ENCODE data around the gene TCF7L2.

TCF7L2 gene

DNA sequence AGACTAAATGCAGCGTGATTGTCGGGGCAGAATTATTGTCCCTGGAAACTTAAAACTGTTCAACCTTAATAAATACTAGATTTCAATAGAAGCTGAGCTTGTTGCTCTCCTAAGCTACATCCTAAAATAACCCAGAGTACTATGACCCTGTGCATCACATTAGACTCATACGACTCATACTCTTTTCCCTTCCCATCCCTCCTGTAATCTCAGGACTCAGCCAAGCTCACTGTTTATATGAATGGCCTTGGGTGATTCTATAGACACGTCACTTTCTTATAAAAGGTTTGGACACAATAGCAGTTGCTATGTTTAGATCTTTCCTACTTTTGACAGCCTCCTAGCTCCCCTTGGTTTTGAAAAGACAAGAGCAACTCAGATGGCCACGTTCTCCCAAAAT is 17.2 kb downstream of the TCF7L2 start:
- peak; percentile 87 for DNase-seq

DNA sequence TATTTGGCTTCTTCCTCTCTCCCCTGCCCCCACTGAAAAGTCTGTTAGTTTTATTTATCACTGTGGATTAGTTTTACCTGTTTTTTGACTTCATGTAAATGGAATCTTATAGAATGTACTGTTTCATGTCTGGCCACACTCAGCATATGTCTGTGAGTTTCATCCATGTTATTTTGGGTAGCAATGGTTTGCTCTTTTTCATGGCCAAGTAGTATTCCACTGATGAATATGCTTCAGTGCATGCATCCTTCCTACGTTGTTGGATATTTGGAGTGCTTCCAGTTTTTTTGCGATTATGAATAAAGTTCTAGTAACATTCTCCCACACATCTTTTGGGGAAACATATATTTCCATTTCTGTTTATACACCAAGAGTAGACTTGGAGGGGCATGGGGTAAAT is 19.1 kb downstream of the TCF7L2 start:
- no peak for DNase-seq

DNA sequence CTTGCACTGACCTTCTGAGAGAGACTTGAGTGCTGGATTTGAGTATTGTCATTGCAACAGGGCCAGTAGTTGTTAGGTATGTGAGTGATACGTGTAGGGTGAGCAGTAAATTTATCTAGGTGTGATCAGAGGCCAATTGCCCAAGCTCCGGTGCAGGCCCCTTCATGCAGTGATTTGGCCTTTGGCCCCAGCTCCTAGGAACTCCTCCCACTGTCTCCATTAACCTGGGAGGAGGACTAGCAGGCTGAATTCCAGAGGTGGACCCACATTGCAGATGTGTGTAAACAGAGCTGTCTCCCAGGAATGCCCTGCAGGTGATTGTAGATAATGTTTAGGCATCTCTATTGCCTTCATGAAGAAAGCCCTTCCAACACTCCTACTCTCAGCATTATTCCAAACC is 19.5 kb downstream of the TCF7L2 start:
- DNase-seq: no peak

DNA sequence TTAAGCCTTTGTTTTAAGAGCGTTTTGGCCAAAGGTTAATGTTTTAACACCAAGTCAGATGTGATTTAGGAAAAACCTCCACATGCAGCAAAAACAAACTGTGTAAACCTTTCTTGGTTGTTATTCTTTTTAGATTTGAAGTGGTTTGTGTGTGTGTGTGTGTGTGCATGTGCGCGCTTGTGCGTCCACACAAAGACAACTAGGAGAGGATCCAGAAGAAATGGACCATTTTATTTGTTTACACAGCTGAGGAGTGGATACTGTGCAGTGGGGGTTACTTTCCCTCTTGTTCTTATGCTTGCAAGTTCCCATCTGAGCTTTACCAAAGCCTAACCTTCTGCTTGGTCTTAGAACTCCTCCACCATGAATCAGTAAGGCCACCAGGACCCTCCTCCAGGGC is 20.0 kb downstream of the TCF7L2 start:
- no peak for DNase-seq

DNA sequence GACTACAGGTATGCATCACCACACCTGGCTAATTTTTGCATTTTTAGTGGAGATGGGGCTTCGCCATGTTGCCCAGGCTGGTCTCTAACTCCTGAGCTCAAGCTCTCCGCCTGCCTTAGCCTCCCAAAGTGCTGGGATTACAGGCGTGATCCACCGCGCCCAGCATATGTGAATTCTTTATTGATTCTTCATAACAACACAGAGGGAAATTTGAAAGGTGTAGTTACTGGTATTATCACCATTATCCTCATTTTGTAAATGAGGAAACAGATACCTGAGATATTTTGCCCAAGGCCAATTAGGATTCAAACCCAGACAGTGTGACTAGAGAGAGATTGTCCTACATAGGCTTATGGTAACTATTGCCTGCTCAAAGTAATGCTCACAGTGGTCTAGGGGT is 22.6 kb downstream of the TCF7L2 start:
- DNase-seq: no peak

DNA sequence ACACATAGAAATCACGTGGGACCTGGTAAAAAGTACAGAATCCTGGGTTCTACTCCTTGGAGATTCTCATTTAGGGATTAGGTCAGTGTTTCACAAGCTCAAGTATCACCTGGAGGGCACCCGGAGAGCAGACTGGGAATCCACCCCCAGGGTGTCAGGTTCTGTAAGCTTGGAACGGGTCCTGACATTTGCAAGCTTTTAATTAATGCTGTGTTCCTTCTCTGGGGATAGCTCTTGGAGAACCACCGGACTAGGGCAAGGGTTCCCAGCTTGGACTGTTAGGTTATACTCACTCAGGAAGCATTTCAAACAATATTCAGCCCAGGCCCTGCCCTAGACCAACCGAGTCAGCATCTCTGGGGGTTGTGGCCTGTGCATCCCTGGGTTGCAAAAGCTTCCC is 23.0 kb downstream of the TCF7L2 start:
- DNase-seq: no peak

DNA sequence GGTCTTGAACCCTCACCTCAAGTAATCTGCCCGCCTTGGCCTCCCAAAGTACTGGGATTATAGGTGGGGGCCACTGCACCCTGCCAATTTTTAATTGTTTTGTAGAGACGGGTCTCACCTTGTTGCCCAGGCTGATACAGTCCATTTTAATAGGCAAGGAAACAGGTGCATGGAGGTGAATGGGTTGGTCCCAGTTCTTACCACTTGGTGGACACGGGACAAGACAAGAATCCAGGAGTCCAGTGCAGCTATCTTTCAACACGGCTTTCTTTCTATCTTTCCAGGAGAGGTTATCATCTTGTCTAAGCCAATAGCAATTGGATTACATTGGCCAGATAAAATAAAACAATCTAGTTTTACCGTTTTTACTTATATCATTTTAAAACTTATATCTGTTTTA is 23.8 kb downstream of the TCF7L2 start:
- DNase-seq: no peak

DNA sequence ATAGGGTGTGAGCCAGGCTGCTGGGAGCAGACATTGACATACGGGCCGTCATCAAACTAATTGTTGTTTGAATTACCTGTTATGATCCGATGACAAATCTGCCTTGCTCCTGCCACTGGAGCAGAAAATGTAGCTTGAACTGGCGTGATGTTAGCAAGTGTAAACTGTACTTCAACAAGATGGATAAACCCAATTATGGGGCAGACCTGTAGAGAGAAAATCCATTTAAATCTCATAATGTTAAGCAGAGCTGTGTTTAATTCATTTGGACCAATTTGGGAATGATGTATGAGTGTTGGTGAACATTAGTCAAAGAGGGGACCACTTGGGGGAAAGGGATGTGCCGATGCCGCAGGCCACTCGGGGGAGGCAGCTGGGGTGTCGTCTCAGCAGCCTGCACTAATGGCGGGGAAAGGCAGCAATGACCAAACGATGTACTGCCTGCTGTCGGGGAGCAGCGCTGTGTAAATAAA is 27.4 kb downstream of the TCF7L2 start:
- DNase-seq: no peak

DNA sequence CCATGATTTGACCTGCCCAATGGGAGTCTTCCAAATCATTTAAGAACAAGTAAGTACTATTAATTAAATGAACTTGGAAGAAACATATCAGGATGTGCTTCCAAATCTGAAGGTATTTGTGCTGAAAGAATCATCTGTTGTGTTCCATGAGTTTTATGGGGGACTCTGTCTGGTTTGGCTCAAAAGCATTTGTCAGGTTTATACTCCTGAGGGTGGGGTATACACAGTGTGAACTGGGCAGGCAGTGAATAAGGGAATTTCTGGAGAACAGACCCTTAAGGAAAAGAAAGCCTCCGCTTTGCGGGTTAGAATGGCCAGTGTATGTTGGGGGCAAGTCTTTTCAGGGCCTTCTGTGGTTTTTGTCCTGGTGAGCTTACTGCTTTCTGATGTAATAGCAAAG is 29.9 kb downstream of the TCF7L2 start:
- peak; percentile 21 for DNase-seq

DNA sequence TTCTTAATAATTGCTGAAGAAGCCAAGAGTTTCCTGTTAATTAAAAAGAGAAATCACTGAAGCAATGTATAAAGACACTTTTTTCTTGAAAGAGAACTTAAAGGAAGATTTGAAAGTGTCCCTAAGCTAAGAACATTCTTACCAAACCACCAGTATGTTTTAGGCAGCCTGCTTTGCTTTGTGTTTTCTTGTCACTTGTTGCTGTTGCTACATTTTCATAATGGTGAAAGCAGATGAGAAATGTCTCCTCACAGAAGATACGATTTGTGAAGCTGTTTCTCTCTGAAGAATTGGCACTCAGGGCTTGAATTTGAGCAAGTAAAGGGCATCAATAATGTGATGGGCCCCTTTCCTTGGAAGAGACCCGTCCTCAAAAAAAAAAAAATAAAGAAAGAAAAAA is 30.9 kb downstream of the TCF7L2 start:
- no peak for DNase-seq

DNA sequence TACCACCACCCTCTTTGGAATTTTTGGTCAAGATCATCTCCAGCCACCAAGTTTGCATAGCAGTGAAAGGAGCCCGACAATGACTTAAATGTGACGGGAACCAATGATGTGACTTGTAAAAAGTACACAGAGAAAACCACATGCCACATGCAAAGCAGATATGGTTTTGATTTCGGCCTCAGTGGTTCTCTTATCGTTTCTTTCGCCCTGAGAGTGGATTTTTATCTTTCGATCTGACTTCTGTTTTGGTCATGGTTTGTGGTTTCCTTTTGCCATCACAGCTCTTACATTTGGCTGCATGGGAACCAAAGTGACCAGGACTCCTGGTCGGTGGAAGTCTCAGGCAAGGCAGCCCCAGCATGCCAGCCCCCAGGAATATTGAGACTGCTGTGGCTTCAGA is 31.5 kb downstream of the TCF7L2 start:
- peak; percentile 26 for DNase-seq

DNA sequence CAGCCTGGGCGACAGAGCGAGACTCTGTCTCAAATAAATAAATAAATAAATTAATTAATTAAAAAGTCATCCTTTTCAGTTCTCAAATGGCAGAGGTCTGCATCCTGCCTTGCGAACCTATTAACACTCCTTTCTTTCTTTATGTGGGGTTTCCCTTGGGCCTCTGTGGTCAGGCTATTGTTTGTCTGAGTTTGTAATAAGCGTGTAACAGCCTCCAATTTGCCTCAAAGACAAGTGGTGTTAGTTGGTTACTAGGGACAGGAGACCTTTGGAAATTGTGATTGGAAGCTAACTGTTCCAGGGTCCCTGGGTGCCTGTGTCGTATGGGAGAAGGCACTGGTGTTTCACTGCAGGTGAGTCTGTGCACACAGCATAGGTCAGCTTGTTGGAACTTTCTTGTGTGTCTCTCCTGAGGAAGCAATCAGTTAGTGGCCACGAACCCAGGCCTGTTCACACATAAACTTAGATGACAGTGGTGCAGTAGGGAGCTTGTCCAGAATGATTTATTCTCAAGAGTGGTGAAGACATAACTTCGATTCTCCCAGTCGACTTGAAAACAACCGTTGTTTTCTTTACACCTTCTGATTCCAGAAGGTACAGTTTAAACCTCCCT is 33.5 kb downstream of the TCF7L2 start:
- no peak for DNase-seq

DNA sequence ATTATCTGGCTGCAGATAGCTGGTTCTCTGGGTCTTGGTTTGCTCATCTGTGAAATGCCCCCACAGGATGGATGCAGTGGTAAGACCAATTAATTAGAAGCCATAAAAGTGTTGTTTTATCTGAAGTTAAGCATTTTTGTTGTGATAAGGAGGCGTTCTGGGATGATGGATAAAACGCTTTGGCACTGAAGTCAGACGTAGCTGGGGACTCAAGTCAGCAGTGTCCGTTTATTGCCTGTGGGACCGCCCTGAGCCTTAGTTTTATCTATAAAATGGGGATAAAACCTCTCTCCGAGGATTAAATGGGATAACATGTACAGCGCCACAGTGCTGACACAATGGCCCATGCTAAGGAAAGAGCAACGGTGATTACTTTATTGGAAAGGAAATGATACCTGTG is 34.7 kb downstream of the TCF7L2 start:
- DNase-seq: no peak

DNA sequence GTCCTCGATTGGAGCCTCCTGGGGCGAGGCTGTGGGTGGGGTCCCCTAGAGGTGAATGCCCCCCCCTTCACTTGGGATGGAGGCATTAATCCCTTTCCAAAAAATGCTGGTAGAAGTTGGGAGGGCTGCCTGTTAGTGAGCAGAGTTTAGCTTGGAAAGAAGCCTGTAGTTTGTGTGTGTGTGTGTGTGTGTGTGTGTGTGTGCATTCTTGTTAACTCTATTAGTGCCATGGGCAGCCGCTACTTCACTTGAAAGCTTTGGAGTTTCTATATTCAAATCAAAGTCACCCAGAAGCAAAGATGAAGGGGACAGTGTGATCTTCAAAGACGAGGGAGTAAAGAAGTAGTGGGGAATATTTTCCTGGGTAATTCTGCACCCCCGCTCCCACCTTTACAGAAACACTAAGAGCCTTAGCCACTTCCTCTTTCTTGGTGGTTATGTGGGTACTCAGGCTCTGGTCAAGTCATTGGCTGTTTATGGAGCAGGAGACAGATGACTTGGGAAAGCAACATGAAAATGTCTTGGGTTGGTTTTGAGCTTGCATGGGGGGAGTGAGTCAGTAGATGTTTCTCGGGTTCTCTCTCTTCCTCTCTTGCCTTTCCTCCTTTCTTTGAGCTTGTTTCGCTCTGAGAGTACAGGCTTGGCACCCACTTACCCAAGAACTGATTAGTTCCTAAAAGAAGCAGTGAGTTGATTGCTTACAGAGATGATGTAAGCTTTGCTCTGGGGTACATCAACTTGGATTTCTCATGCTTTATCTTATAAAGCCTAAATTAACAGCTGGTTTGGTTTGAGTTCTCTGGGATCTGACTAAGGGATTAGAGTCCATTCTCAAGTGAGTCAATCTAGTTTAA is 35.9 kb downstream of the TCF7L2 start:
- peak; percentile 73 for DNase-seq

DNA sequence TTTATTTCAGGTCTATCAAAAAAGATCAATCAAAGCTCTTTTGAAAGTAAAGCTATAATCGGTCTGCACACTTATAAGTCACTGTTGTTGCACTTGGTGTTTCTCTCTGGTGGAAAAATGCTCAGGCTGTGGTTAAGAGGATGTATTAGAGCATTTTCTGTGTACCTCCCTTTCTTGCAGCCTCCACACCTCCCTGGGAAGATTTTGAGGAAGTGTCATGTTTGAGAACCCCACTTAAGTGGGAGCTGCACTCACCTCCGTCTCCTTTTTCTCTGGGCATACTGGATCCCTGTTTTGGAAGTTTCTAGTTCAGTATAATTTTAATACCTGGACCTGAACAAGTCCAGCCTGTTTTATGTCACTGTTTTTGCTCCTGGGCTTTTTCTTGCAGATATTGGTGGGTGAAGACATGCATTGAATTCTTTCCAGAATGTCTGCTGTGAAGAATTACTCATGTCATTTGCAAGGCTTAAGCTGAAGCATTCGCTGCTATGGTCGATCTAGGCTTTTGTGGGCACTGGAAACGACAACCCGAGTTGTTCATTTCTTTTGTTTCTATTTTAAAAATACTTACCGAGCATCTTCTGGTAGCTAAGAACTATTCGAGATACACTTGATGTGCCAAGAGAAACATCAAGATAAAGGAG is 36.6 kb downstream of the TCF7L2 start:
- DNase-seq: peak; percentile 61

DNA sequence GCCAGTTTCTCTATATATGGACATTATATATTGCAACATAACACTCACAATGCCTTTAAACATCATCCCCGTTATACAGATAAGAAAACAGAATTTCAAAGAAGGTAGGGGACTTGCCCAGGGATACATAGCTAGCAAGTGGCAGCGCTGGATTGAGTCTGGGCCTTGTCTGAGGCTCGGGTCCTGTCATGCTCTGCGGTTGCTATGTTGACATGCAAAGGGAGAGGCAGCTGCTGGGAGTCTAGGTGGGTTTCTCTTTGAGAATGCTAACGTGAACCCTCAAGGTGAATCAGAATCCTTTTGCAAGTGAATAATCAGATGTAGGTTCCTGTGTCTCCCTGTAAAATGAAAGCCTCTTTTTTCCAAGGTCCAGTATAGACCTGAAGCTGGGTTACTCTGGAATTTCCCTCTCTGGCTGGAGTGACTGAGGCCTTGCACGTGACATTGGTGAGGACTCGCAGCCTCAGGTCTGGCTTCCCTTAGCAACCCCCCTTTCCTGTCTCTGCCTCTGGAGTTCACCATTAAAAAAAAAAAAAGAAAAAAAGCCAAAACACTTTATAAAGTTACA is 38.9 kb downstream of the TCF7L2 start:
- no peak for DNase-seq

DNA sequence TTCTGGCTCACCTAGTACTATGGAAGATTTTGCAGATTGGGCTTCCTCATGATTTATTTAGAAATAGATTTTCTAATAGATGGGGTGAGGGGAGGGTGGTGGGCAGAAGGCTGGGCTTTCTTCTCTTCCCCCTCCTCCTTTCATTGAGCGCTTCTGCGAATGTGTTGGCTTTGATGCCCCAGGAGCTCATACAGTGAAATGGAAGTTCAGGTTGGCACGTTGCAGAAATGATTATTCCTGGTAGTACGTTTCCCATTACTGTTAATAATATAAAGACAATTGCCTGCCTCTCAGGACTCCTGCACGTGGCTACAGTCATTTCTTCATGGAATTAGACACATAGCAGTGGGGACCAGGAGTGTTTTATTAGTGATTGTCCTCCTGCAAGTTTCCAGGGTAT is 39.8 kb downstream of the TCF7L2 start:
- no peak for DNase-seq

DNA sequence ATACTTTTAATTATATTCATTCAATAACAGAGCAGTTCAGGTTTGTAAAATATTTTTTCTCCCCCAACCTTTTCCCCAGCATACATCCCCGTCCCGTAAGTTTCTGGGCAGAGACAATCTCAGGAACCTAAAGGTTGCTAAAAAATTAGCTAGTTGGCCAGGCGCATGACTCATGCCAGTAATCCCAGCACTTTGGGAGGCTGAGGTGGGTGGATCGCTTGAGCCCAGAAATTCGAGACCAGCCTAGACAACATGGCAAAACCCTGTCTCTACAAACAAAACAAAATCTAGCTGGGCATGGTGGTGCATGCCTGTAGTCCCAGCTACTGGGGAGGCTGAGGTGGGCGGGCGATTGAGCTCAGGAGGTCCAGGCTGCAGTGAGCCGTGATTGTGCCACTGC is 40.2 kb downstream of the TCF7L2 start:
- DNase-seq: peak; percentile 21

DNA sequence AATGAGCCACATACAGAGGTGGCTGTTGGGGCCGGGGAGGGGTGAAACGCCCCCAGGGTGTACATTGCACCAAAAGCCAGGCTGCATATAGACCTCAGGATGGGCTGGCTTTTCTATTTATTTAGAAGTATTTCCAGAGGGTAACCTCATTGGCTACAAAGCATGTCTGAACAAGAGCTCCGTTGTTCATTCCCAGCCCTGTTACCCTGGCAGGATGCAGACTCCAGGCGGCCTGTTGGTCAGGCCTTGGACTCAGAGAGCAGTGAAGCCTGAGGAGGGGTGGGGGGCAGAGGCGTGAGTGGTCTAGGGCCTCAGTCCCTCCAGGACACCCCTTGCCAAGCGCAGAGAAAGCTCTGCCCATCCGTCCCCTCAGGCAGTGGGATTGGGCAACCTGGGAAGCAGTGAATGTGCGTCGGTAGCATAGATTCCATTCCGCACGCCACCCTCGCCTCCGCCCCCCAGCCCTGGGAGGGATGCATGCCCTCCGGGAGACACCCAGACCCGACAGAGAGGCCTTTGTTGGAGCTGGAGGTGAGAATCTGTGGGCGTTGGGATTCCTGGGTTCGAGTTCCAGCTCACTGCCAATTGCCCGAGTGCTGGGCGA is 41.9 kb downstream of the TCF7L2 start:
- DNase-seq: no peak

DNA sequence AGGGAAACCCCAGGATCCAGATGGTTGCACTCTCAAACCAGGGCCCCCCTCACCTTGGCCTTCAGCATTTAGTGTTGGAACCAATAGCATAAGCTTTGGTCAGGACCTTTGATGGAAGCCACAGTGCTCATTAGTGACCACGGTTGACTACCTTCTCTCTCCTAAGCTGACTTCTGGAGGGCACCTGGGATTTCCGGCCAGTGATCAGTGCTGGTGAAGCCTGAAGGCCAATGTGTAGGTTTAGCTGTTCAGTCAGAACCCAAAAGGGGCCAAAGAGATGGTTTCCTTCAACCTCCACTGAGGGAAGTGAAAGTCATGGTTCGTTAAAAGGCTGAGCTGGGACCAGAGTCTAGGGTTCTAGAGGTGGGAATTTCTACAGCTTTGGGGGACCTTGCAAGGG is 46.4 kb downstream of the TCF7L2 start:
- DNase-seq: no peak

DNA sequence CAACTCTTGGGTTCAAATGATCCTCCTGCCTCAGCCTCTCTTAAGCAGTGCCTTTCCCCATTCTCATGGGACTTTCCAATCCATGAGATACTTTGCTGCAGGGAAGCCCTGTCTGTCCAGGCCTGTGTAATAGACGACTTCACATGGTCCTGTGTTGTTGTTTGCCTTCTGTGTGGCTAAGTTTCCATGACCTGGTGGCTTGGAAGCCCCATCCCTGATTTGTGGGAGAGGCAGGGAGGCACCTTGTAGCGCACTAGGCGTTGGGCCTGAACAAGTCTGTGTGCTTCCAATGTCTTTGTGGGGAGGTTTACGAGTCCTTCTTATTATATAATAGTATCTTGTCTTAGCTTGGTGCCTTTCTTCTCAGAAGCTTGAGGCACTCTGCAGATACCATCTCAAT is 49.1 kb downstream of the TCF7L2 start:
- no peak for DNase-seq

DNA sequence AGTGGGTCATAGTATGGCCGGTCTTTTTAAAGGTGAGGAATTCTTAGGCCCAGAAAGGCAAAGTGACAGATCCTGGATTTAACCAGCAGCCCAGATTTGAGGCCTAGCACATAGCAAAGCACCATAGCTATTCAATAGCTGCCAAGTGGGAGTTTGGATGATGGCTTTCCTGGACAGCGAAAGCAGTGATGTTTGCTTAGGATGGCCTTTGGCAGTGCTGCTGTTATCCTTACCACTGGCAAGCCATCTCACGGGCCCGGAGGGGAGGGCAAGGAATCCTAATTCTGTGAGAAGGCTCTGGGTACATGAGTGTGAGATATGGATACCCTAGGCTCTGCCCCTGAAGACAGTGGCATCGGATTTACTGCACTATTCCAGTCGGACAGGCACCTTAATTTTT is 50.4 kb downstream of the TCF7L2 start:
- DNase-seq: no peak

DNA sequence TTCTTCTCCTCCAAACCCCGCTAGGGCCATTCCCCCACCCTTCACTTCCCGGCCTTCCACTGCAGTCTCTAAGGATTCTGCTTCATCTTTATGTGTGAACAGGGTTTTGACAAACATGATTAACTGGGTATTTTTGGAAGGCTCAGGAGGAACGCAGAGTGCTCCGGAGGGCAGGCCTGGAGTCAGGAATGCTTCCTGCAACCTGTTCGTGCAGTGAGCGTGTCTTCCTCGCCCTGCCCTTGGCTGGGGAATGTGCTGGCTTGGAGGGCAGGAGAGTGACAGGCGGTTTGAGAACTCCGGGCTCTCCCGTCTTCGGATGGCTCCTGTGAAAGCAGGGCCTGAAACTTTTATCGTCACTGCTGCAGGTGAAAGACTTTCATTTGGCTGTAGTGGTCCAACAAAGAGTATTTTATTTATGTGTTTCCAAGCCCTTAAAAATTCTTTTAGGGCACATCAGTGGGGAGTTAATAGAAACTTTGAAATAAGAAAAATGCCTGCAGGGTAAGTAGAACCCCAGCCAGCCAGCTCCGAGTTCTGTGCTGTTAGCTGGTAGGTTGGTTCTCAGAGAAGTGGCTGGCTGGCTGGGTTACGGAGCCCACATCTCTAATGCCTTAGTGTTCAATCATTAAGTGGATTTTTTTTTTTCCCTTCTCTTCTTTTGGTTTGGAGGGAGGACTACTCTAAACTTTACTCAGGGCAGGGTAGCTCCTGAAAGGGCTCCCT is 51.0 kb downstream of the TCF7L2 start:
- no peak for DNase-seq
